HAP-1 (cell line): ENCODE results near the gene TGFA.
A peak's percentile ranks its signal among the peaks of the same experiment; 100 is the strongest.

Experiments
- DNase-seq, 2 experiments: peaks; one replicate each; pipeline ENCODE4 v3.0.0-alpha.2; 2016 to 2020; ENCODE audit warnings: low spot score in 2 of 2
- H3K27me3 ChIP-seq: fragments of 250-450 bp; sonication (Bioruptor Pico); 2 replicates; pipeline ENCODE4 v1.5.1; 2020; ENCODE audit warnings: low read depth, mild to moderate bottlenecking, moderate library complexity
- H3K36me3 ChIP-seq: fragments of 250-450 bp; sonication (Bioruptor Pico); replicated peaks from 2 replicates; pipeline ENCODE4 v1.5.1; 2020; ENCODE audit warnings: mild to moderate bottlenecking
- H3K4me1 ChIP-seq: fragments of 250-450 bp; sonication (Bioruptor Pico); 2 replicates; pipeline ENCODE4 v1.5.1; 2020; ENCODE audit warnings: mild to moderate bottlenecking
- H3K4me3 ChIP-seq: fragments of 250-450 bp; sonication (Bioruptor Pico); 2 replicates; pipeline ENCODE4 v1.5.1; 2020; ENCODE audit warnings: mild to moderate bottlenecking, moderate library complexity
- H3K9me3 ChIP-seq: fragments of 250-450 bp; sonication (Bioruptor Pico); 2 replicates; pipeline ENCODE4 v1.5.1; 2020; ENCODE audit warnings: mild to moderate bottlenecking, moderate library complexity
- in situ Hi-C: fragments of 300-500 bp; cut with MboI; formaldehyde crosslinking; loops from 3 replicates; pipeline ENCODE4 v1.14.3; 2020; ENCODE audit warnings: low sequenced_read_pairs, inconsistent platforms, mixed read lengths

The TGFA gene

DNA sequence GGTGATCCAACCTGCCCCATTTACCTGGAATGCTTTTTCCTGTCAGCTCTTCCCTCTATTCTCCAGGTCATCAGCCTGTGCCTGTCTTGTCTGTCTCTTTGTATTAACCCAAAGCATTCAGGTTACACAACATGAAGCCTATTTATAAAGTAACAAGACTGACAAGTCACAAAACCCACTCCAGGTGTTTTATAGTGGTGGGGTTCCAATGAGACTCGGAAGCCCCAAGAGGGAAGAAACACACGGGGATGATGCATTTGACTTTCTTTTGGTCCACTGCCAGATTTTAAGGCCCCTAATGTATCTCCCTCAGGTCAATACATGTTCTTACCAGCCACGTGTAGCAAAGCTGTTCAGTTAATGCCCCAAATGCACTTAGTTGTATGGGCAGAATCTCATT is 27.5 kb downstream of the TGFA start:
- Histone ChIP-seq H3K9me3 (no peaks in the 10 kb centered on the region), H3K27me3 (peaks cover 16% of the 10 kb centered on the region), H3K4me3 (no peak overlapping the region), H3K36me3 (no peaks in the 10 kb centered on the region), H3K4me1 (no peaks in the 10 kb centered on the region)
- DNase-seq: no peak
- in situ Hi-C loops: no loop called here

DNA sequence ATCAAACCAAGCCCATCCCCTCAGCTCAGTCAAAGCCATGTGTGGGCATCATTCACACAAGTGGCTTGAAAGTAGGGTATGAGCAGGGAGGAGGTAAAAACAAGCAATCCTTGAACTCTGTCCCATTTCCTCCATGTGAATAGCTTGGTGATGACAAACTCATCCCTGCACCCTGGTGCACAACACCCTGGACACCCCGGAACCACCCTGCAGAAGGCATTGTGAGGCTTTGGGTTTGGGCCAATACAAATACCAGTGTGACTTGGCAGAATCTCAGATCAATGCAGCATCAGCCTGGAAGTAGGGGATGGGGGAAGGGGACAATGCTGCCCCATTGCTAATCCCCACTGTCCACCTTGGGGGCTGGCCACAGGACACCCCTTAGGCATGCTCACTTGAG is 28.6 kb downstream of the TGFA start:
- in situ Hi-C loops: no loop called here
- no peaks in the 10 kb centered on the region for H3K36me3 ChIP-seq
- no peaks in the 10 kb centered on the region for H3K4me1 ChIP-seq
- no peak overlapping the region for H3K4me3 ChIP-seq
- peaks cover 16% of the 10 kb centered on the region for H3K27me3 ChIP-seq
- no peak for DNase-seq
- H3K9me3 ChIP-seq: no peaks in the 10 kb centered on the region

DNA sequence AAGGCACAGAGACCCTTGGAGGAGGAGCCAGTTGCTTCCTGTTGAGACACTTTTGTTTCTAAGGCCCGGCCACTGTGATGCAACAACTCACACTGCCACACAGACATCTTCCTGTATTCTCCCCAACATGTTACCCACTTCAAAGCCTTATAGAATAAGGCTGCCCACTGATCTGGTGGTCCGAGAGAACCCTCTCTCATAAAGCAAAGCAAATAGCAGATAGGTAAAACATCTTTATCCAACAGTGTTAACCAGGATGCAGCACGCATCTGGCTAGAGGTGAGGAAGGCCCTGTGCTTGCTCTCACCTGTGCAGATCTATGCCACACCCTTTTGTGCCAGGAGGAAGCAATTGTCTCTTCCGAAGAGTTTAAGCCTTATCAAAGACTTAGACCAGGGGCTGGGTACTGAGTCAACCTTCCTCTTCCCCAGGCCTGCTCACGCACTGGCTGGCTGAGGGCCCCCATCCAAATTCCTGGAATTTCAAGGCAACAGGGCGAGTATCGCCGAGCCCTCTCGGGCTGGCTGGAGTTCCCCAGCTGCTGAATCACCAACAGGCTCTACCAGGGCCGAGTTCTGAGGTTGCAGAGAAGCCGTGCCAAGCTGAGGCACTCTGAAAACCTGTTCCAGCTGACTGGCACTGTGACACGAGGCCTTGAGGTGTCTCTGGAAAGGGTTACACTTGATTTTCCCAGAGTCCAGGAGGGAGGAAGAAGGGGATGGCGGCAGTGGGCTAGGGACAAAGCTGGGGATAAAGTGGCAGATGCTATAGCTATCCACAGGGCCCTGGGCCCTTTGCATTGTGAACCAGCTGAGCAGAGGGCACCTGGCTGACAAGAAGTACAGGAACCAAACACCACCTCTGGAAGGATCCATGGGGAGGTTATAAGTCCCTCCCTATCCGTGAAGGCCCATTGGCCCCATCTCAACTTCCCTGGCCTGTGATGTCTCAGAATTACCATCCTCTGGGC is 29.3 kb downstream of the TGFA start:
- H3K9me3 ChIP-seq: no peaks in the 10 kb centered on the region
- no peaks in the 10 kb centered on the region for H3K4me1 ChIP-seq
- no peak for DNase-seq
- no peak overlapping the region for H3K4me3 ChIP-seq
- in situ Hi-C loops: no loop called here
- no peaks in the 10 kb centered on the region for H3K36me3 ChIP-seq
- H3K27me3 ChIP-seq: peaks cover 16% of the 10 kb centered on the region

DNA sequence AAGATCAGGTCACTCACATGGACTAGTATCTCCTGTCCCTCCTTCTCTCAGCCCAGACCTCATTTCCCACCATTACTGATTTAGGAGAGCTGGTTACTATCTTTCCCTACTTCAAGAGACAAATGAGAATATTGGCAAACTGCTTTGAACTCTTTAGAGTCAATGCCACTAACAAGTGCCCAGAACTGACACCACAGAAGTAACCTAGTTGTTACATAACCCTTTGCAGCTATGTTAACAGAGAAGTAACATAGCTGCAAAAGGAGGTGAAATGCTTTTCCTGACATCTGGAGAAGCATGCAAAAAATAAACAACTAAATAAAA is 30.0 kb downstream of the TGFA start:
- Histone ChIP-seq H3K36me3 (no peaks in the 10 kb centered on the region), H3K27me3 (peaks cover 16% of the 10 kb centered on the region), H3K4me3 (no peak overlapping the region), H3K4me1 (no peaks in the 10 kb centered on the region), H3K9me3 (no peaks in the 10 kb centered on the region)
- no peak for DNase-seq
- in situ Hi-C loops: no loop called here

DNA sequence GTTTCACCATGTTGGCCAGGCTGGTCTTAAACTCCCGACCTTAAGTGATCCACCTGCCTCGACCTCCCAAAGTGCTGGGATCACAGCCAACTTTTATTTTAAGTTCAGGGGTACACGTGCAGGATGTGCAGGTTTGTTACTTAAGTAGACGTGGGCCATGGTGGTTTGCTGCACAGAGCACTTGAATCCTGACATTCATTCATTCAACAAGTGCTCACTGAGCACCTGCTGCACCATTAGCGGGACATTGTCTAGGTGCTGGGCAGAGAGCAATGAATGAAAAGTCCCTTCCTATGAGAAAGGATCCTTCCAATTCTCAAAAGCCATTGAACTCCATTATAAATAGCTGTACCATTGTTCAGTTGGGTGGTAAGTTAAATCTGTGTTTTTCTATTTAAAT is 31.0 kb downstream of the TGFA start:
- H3K4me1 ChIP-seq: no peaks in the 10 kb centered on the region
- H3K36me3 ChIP-seq: no peaks in the 10 kb centered on the region
- in situ Hi-C loops: no loop called here
- H3K4me3 ChIP-seq: no peak overlapping the region
- H3K27me3 ChIP-seq: peaks cover 13% of the 10 kb centered on the region
- DNase-seq: no peak
- no peaks in the 10 kb centered on the region for H3K9me3 ChIP-seq

DNA sequence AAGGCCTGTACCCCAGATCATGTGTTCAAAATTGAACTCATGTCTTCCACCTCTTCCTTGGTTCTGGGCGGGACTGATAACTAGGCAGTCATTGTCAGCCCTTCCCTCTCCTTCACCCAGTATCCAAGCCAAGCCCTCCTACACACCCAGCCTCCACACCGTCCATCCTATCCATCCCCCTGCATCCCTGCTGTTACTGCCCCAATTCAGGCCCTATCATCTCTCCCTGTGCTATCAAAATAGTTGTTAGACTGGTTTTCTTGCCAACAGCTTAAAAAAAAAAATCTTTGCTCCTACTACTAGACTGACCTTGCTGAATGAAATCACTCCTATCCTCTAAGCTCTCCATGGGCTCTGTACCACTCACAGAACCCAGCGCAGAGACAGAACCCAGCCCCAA is 32.8 kb downstream of the TGFA start:
- Histone ChIP-seq H3K27me3 (peaks cover 3% of the 10 kb centered on the region; the same call in 1 of the 2 replicates), H3K4me1 (no peaks in the 10 kb centered on the region), H3K4me3 (no peak overlapping the region), H3K36me3 (no peaks in the 10 kb centered on the region), H3K9me3 (no peaks in the 10 kb centered on the region)
- in situ Hi-C loops: no loop called here
- no peak for DNase-seq

DNA sequence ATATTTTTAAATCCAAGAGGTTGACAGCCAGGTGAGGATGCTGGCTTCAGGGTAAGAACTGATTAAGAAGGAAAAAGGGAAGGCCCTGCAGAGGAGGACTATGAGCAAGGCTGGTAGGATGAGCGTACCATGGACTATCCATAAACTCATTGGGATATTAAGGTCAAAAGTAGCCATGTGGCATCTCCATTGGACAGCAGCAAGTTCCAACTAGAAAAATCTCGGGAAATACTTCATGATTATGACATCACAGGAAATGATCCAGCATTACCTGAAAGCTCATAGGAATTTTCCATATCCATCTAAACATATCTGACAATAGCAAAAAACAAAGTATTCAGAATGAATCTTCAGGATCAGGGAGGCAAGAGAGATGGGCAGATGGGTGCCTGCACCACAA is 34.2 kb downstream of the TGFA start:
- Histone ChIP-seq H3K36me3 (no peaks in the 10 kb centered on the region), H3K27me3 (peaks cover 3% of the 10 kb centered on the region; the same call in 1 of the 2 replicates), H3K9me3 (no peaks in the 10 kb centered on the region), H3K4me3 (no peak overlapping the region), H3K4me1 (no peaks in the 10 kb centered on the region)
- in situ Hi-C loops: no loop called here
- DNase-seq: no peak

DNA sequence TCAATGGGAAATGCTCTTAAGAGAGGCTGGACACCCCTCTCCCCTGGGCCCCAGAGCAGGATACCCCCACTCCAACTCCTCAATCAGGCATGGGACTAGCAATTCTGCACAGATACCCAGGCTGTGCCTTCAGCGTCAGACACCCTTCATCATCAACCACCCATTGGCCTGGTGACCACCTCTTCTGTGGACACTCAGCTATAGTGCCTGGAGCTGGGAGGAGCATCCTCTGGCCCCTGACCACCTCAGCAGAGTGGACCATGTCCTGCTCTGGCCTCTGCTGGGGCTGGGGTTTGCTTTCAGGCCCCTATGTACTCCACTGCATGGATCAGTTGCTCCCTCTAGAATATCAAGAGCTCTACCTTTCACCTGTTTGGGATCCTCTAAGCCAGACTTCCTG is 35.1 kb downstream of the TGFA start:
- DNase-seq: no peak
- Histone ChIP-seq H3K9me3 (no peaks in the 10 kb centered on the region), H3K4me3 (no peak overlapping the region), H3K27me3 (peaks cover 3% of the 10 kb centered on the region; the same call in 1 of the 2 replicates), H3K4me1 (no peaks in the 10 kb centered on the region), H3K36me3 (no peaks in the 10 kb centered on the region)
- in situ Hi-C loops: no loop called here

DNA sequence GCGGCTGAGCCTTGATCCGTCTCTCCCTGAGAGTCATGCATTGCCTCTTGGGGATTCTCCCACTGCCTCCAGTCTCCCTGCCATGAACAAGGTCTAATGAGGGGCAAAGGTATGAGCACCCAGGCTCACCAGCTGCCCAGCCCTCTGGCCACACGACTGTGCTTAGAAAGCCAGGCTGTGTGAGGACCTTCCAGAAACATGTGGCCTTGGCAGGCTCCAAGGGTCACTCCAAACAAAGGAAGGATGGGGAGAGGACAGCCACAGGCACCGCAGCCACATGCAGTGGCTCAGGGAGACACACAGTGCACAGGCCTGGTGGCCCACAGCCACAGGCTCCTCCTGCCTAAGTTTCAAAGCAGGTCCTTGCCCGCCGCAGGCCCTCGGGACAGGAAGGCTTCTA is 35.8 kb downstream of the TGFA start:
- DNase-seq: no peak
- Histone ChIP-seq H3K9me3 (no peaks in the 10 kb centered on the region), H3K4me3 (no peak overlapping the region), H3K36me3 (no peaks in the 10 kb centered on the region), H3K4me1 (no peaks in the 10 kb centered on the region), H3K27me3 (peaks cover 3% of the 10 kb centered on the region; the same call in 1 of the 2 replicates)
- in situ Hi-C loops: no loop called here

DNA sequence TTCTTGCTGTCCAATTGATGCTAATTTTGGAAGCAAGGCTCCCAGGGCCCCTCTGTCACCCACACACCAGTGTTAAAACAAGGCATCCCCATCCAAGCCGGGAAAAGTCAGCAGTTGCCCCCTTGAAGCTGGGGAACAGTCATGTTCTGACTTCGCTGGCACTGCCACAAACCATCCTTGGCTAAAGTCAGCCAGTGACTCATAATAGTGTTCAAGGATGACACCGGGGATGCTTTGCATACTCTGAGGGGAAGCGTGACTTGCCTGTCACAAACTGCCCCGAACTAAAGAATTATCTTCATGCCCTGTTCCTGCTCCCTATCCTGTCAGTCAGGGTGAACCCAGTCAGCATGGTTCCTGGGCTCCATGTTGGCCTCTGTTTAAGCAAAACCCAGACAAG is 37.0 kb downstream of the TGFA start:
- DNase-seq: no peak
- no peak overlapping the region for H3K4me3 ChIP-seq
- in situ Hi-C loops: no loop called here

DNA sequence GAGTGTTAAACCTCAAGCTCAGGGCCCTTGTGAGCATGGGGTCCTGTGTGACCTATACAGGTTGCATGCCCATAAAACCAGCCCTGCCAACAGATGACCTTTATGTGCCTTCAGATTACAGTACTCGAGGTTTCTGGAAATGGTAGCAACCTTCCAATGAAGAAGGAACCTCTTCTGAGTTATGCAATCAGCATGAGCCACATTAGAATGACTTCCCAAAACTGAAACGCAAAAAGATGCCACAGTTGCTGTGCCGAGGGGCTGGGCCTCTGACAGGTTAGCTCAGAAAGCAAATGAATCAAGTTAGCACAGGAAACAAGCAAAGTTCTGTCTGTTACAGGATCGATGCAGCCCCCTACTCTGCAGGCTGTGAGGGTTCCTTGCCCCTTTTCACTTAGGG is 37.7 kb downstream of the TGFA start:
- no peak for DNase-seq

More for the DNA sequence above, 37.0 kb downstream of the TGFA start:
- H3K4me1 ChIP-seq: no peaks in the 10 kb centered on the region
- H3K36me3 ChIP-seq: no peaks in the 10 kb centered on the region
- H3K9me3 ChIP-seq: no peaks in the 10 kb centered on the region
- no peaks in the 10 kb centered on the region for H3K27me3 ChIP-seq

DNA sequence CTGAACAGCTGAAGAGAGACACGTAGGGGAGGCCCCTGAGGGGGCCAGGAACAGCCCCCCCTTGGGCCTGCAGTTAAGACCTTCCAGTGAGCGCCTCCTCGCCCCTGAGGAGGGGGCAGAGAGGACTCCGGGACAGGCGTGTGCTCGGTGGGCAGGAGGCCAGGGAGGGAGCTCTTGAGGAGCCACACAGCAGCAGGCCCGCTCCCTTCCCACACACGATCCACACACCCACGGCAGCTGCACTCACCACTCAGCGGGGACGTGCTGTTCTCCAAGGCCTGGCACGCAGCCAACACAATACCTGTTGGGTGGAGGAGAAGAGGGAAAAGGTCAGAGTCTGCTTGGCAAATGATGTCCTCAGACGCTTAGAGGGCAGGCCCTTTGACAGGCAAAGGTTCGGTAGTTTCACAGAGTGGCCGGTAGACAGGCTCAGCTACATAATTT is 39.0 kb downstream of the TGFA start:
- Histone ChIP-seq H3K36me3 (no peaks in the 10 kb centered on the region), H3K27me3 (no peaks in the 10 kb centered on the region), H3K4me3 (no peak overlapping the region), H3K4me1 (no peaks in the 10 kb centered on the region), H3K9me3 (no peaks in the 10 kb centered on the region)
- in situ Hi-C loops: no loop called here
- peak in 1 of 2 experiments; percentile 10 for DNase-seq

More for the DNA sequence above, 37.7 kb downstream of the TGFA start:
- no peak overlapping the region for H3K4me3 ChIP-seq
- in situ Hi-C loops: no loop called here
- H3K4me1 ChIP-seq: no peaks in the 10 kb centered on the region
- no peaks in the 10 kb centered on the region for H3K36me3 ChIP-seq
- H3K27me3 ChIP-seq: no peaks in the 10 kb centered on the region
- no peaks in the 10 kb centered on the region for H3K9me3 ChIP-seq

DNA sequence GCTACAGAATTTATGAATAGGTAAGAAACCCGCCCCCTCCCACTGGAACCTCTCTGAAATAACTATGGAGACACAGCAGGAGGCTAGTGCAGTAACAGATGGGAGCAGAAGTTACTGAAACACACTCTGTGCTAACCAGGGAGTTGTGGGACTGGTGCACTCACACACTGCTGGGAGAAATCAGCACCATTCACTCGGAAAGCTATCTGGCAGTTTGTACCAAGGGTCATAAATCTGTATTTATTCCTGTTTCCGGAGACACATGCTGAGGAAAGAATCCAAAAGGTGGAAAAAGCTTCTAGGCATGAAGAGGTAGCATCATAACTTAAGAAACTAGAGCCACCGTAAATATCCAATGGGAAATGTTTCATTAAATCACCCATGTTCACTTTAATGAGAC is 39.9 kb downstream of the TGFA start:
- Histone ChIP-seq H3K4me1 (no peaks in the 10 kb centered on the region), H3K4me3 (no peak overlapping the region), H3K27me3 (no peaks in the 10 kb centered on the region), H3K9me3 (no peaks in the 10 kb centered on the region), H3K36me3 (no peaks in the 10 kb centered on the region)
- DNase-seq: no peak
- in situ Hi-C loops: no loop called here

DNA sequence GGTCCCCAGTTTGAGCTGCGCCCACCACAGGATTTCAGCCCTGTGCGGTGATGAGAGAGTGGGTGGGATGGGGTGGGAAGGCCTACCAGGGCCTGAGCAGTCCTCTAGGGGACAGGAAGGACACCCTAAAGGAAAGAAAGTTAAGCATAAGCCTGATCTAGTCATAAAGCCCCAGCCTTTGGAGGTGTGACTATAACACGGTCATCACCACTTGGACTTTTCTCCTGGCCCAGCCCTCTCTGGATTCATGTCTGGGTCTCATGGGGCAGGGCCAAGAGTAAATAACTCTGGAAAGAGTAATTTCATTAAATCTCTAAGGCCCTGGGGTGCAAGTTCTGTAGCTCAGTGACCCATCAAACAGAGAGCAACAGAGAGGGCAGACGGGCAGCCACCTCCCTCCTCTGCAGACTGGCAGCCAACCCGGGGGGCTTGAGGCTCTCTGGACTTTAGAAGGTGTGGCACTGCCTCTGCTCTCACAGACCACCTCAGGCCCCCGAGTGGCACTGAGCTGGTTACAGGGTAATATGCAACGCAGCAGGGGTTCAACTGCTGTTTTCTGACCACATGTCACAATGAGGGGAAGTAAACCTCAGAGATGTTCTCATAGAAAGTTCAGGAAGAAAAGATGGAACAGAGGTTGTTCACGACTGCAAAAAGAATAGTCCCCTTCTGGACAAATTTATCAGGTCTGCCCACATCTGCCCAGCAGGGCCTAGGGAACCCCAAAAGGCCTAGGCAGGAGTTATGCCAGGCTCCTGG is 41.5 kb downstream of the TGFA start:
- no peaks in the 10 kb centered on the region for H3K9me3 ChIP-seq
- in situ Hi-C loops: no loop called here
- H3K4me1 ChIP-seq: no peaks in the 10 kb centered on the region
- H3K27me3 ChIP-seq: no peaks in the 10 kb centered on the region
- no peaks in the 10 kb centered on the region for H3K36me3 ChIP-seq
- no peak overlapping the region for H3K4me3 ChIP-seq
- no peak for DNase-seq
